DMS79 treated with DMSO at 0.1 percent for 48 hours (cell line): ENCODE measurements around the gene MND1.

Source experiments
- DNase-seq: peaks from one replicate; lab custom pipeline; 2025; lab: John Stamatoyannopoulos, UW

MND1 gene, protein sequence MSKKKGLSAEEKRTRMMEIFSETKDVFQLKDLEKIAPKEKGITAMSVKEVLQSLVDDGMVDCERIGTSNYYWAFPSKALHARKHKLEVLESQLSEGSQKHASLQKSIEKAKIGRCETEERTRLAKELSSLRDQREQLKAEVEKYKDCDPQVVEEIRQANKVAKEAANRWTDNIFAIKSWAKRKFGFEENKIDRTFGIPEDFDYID

DNA sequence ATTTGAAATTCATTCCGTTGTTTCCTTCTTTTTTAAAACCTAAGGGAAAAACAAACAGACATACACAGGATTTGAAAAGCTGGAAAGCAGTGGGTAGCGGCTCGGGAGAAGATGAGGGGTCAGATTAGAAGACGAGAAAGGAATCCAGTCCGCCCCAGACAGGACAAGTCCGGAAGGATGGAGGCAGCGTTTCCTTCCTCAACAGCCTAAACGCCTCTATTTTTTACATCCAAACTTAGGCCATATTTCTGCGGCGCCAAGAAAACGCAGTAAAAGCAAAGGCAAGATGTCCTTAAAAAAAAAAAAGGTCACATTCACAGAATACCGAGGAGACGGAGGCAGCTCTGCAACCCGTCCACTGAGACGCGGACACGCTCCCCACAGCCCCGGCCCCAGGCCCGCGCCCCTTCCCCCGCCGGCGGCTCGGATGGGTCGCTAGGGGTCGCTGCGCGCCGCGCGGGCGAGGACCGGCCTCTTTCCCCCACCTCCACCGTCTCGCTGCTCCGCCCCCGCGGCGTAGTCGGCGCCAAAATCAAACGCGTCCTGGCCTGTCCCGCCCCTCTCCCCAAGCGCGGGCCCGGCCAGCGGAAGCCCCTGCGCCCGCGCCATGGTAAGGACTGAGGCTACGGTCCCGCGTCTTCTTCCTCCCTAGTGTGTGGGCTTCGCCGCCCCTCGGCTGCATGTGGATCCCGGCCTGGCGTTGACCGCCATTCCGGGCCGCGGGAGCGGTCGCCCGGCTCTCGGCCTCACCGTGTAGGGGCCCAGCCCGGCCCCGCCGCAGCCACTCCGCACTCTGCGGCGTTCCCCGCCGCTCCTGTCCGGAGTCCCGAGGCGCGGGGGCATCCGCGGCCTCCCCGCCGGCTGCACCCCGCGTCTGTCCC, at the start of gene MND1:
MND1 (plus strand) TSS at position 558 of the 881 bp plus-strand sequence; CDS start at position 608, 50 bp downstream.
- DNase-seq: peak; percentile 29

- DNase-seq: no peak
Observed at GRCh38 chr4:153295131-153295755, 49.2 kb upstream of the MND1 start.

DNA sequence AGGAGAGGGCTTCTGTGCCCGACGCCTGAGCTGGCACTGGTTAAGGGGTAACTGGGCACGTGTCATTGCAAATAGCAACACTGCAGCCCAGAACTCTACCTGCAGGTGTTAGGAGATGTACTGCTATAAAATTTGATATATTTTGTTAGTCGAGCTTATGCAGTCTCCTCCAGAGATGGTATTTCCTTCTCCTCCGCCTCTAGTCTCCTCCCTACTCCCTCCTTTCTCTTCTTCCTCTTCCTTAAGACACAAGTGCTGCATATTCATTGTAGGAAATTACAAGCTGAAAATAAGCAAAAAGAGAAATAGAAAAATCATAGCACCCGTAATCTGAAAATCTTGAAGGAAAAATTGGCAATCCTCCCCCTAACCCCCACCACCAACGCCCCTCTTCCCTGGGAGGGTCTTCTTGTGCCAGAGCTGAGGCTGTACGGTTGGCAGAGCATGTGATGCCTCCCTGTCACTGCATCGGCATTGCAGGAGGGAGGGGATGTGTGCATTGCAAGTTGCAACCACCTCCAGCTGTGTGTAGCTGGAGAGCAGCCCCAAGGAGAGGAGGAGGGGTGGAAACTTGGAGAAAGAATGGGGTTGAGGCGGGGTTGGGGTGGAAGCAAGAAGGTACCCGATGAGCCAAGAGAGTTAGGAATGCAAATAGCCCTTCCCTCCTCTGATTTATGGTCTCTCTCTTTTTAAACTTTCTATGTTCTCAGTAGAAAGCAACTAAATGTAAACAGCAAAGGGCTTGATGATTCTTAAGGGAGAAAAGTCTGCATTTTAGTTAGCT, 48.3 kb upstream of the MND1 start:
- DNase-seq: no peak

GRCh38 chr4:153297116-153297515, 47.4 kb upstream of the MND1 start:
- no peak for DNase-seq

DNA sequence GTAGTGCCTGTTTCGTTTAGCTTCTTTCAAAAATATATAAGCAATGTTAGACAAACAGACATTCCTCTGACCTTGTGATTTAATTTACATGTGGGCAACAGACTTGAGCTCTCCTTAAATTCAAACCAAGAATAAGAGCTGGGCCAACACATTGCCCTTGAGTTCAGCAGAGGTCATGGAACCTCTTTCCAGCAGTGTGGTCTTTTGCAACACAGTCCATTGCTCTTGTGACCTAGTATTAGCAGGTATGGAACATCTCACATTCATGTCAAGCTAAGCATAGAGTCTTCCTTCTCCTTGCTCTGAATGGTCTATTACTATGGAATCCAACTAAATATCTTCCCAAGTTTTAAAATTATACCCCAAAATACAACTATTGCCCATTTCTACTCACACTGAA, 33.7 kb upstream of the MND1 start:
- DNase-seq: no peak

DNA sequence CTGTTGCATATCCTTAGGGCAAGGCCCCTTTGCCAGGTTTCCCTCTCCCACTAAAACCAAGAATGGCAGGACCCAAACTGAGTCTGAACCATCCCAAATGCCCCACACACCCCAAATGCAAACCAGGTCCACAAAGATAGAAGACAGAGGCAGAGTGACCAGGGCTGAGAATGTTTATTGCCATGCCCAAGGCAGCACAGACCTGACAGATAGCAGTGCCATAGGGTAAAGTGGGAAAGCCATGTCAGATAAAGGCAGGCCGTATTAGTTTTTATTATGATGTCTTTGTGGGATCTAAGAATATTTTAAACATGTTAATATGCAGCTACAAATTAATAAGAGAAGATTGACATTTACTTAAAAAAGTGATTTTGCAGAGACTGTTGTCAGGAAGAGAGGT, 29.6 kb upstream of the MND1 start:
- no peak for DNase-seq

GRCh38 chr4:153318696-153319320, 25.7 kb upstream of the MND1 start:
- peak; percentile 0 for DNase-seq

GRCh38 chr4:153322791-153323190, 21.7 kb upstream of the MND1 start:
- DNase-seq: no peak

- no peak for DNase-seq
Observed at GRCh38 chr4:153324046-153324445, 20.4 kb upstream of the MND1 start.

DNA sequence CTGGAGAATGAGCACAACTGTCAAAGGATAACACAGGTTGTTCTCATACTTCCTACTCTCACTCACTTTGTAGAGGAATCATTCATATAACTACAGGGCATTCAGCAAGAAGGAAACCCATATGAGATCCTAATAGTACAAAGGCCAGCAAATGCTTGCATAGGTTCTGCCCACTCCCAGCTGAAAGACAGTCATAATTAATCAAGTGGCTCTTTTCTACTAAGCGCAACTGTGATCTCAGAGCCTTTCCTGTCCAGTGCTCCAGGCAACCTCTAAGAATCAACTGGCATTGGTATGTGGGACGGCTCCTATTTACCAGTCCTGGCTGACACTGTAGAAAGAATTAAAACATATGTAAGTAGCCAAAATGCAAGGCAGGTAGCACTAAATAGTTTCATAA, 18.9 kb upstream of the MND1 start:
- DNase-seq: no peak

GRCh38 chr4:153326513-153326912, 18.0 kb upstream of the MND1 start:
- DNase-seq: no peak

DNA sequence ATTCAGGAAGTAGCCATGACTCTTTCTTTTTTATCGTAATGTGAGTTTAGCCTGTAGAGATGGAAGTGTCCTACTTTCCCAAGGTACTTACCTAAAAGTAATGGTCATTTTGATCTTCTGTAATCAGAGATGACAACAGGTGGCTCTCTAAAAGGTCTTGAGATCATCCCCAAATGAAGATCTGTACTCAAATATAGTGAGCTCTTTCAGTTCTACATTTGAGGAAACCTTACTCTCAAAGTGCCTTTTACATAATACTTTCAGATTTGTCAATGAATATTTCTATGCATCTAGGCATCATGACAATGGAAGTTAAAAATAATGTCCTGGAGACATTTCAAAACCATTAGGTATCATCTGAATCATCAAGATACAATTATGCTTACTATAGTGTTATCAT, 17.2 kb upstream of the MND1 start:
- no peak for DNase-seq

GRCh38 chr4:153332936-153333335, 11.6 kb upstream of the MND1 start:
- no peak for DNase-seq

- DNase-seq: no peak
Observed at GRCh38 chr4:153333874-153334273, 10.6 kb upstream of the MND1 start.

GRCh38 chr4:153335665-153336064, 8.8 kb upstream of the MND1 start:
- no peak for DNase-seq

DNA sequence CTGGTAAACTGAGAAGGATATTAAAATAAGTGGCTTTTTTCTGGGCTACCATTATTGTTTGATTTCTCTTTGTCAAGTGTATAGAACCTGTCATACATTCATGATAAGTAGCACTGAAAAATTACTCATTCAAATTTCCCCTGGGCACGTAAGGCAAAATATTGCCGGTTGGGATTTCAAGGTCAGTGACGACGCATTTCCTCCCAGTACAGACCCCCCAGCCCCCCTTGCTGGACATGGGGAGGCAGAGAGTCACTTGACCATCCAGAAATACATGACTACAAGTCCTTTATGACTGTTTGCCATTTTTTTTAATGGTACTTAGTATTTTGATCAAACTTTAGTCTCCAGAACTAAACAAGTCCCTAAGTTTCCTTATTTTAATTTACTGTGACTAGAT, 6.8 kb upstream of the MND1 start:
- no peak for DNase-seq

- DNase-seq: no peak
Observed at GRCh38 chr4:153341575-153342090, 2.9 kb upstream of the MND1 start.

DNA sequence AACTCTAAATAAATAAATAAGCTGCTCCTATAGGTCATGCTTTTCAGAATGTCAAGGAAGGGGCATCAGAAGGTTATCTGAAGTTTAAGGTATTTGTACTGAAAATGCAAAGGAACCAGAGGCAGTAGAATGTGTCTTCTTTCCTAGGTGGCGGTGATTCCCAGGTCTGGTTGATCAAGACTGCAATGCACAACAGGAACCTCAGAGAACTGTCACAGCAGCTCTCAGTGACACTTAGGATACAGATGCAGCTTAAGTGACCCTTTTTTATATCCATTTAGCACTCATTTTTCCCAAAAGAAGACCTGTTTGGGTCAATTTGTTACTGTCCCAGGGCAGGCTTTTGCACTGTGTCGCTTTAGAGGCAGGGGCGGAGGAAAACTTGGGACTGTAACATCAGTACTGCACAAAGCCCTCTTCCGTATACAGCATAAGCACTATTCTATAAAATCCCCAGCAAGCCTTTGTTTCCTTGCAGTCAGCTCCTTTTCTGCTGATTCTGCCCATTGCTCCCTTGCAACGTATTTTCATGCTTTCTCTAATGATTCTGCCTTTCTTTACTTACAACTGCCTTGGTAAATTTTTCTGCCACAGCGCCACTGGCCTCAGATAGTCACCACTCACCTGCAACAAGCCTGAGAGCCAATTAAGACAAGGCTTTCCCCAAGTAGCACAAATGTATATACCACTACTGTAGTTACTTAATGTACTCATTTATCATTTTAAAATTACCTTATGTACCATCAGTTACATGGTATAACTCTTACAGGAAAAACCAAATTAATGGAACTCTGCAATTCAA, 1.5 kb upstream of the MND1 start:
- DNase-seq: no peak

DNA sequence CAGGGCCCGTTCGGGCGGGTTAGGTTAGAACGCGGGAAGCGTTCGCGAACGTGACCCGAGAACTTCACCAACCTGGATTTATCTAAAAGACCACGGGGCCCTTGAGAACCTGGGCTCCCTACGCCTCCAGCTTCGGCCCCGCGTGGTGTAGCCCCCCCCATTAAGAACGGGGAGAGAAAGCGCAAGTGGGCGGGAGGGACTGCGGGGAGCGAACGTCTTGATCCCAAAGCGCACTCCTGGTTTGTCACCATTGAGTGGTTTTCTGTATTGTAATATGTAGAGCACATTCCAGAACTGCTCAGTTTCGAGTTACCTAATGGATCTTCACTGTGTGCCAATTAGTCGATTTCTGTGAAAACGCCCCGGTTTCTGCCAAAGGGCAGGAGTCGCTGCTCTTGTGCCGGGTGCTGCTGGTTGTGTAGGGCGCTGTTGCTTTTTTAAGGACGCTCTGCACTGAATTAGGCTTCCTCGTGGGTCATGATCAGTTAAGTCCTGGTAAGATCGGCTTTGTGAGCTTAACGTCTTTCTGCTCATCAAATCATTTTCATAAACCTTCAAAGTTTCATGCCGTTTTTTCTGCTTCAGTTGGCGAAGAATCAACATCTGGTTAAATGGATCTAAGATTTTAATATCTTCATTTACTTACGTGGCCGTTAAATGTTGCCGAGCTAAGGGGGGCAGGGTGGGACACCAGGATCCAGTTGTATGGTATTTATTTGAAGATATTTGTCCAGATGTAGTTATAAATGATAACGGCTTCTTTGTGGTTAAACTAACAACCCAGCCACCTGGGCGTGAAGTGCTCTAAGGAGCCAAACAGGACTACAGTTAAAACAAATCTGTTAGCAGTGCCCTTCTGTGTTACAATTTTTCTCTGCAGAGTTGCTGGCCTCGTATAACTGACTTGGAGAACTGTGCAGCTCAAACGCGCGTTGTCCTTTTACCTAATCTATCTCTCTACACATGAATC, 809 bp downstream of the MND1 start:
- DNase-seq: peak; percentile 32

DNA sequence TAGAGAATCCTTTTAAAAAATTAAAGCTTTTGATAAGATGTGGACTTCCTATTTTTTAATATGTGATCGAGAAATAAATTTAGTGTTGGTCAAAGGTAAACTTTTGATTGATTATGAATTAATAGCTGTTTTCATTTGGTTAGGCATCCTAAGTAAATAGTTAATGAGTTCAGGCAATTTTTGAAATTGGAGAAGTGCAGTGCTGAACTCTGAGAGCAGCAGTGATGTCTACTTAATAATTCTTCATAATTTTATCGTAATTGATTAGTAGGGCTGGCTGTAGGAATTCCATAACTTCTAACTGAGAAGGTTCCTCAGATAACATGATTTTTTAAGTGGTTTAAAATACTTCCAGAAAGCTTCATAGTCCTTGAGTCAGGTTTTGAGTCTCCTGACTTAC, 1.5 kb downstream of the MND1 start:
- DNase-seq: no peak
